Measurements from ENCODE around the gene IL2RA.

The IL2RA gene

GRCh38 chr10:6061056-6061455 lies 1.1 kb downstream of the IL2RA start:
- no peak overlapping the region for H2AFZ ChIP-seq (ENCODE audit: insufficient read depth, low read length, poor library complexity)
- WGBS (ENCODE audit: extremely low coverage, insufficient coverage, insufficient read length): no CpG with 5 or more reads among the region's 8 CpGs
- no peak overlapping the region for H3K27ac ChIP-seq (ENCODE audit: low read depth, low read length)
- no peak overlapping the region for H4K8ac ChIP-seq (ENCODE audit: low read depth, low read length)
- no peak overlapping the region for H3K4me3 ChIP-seq (ENCODE audit: low read depth, low read length)
- no peaks in the 10 kb centered on the region for H3K9me3 ChIP-seq (ENCODE audit: insufficient read depth, low read depth, low read length)
- H2AK5ac ChIP-seq (ENCODE audit: low read length): no peak overlapping the region
- H3K4me2 ChIP-seq (ENCODE audit: low read length): no peak overlapping the region
- no peak overlapping the region for H3K23ac ChIP-seq (ENCODE audit: low read length)
- no peak overlapping the region for H3K14ac ChIP-seq (ENCODE audit: low read length)
- H2BK5ac ChIP-seq (ENCODE audit: low read depth, low read length, poor library complexity): no peak overlapping the region
- no peak overlapping the region for H4K91ac ChIP-seq (ENCODE audit: low read depth, low read length)
- H3K4me1 ChIP-seq (ENCODE audit: control insufficient read depth in 1 of 2, insufficient read depth in 2 of 2, low read length in 2 of 2): no peaks in the 10 kb centered on the region
- H2BK120ac ChIP-seq (ENCODE audit: insufficient read depth, low read length, poor library complexity): no peak overlapping the region
- H4K12ac ChIP-seq (ENCODE audit: low read depth, low read length): no peak overlapping the region
- no peak for DNase-seq
- H3K36me3 ChIP-seq (ENCODE audit: control insufficient read depth in 1 of 2, insufficient read depth in 2 of 2, low read length in 2 of 2): no peaks in the 10 kb centered on the region
- no peaks in the 10 kb centered on the region for H3K79me2 ChIP-seq (ENCODE audit: control insufficient read depth, insufficient read depth, low read length, poor library complexity)
- no peak overlapping the region for H2BK12ac ChIP-seq (ENCODE audit: low read length)
- H3K27me3 ChIP-seq (ENCODE audit: insufficient read depth, low read length): no peaks in the 10 kb centered on the region
- no peaks in the 10 kb centered on the region for H3K79me1 ChIP-seq (ENCODE audit: low read length)
- no peak overlapping the region for H3K4ac ChIP-seq (ENCODE audit: low read depth, low read length)
- H3K9ac ChIP-seq (ENCODE audit: low read length): no peak overlapping the region
- no peak overlapping the region for H3K18ac ChIP-seq (ENCODE audit: low read length)

- Histone ChIP-seq H3K9me3 (ENCODE audit: insufficient read depth, low read depth, low read length) (no peaks in the 10 kb centered on the region), H4K12ac (ENCODE audit: low read depth, low read length) (no peak overlapping the region), H2AFZ (ENCODE audit: insufficient read depth, low read length, poor library complexity) (no peak overlapping the region), H3K27me3 (ENCODE audit: insufficient read depth, low read length) (no peaks in the 10 kb centered on the region), H3K27ac (ENCODE audit: low read depth, low read length) (no peak overlapping the region), H3K4me1 (ENCODE audit: control insufficient read depth in 1 of 2, insufficient read depth in 2 of 2, low read length in 2 of 2) (no peaks in the 10 kb centered on the region), H2AK5ac (ENCODE audit: low read length) (no peak overlapping the region), H3K4me3 (ENCODE audit: low read depth, low read length) (no peak overlapping the region), H3K9ac (ENCODE audit: low read length) (no peak overlapping the region), H2BK12ac (ENCODE audit: low read length) (no peak overlapping the region), H4K8ac (ENCODE audit: low read depth, low read length) (no peak overlapping the region), H3K23ac (ENCODE audit: low read length) (no peak overlapping the region), H3K4ac (ENCODE audit: low read depth, low read length) (no peak overlapping the region), H4K91ac (ENCODE audit: low read depth, low read length) (no peak overlapping the region), H3K36me3 (ENCODE audit: control insufficient read depth in 1 of 2, insufficient read depth in 2 of 2, low read length in 2 of 2) (no peaks in the 10 kb centered on the region), H3K18ac (ENCODE audit: low read length) (no peak overlapping the region), H3K4me2 (ENCODE audit: low read length) (no peak overlapping the region), H3K79me1 (ENCODE audit: low read length) (no peaks in the 10 kb centered on the region), H3K79me2 (ENCODE audit: control insufficient read depth, insufficient read depth, low read length, poor library complexity) (no peaks in the 10 kb centered on the region), H3K14ac (ENCODE audit: low read length) (no peak overlapping the region), H2BK5ac (ENCODE audit: low read depth, low read length, poor library complexity) (no peak overlapping the region), H2BK120ac (ENCODE audit: insufficient read depth, low read length, poor library complexity) (no peak overlapping the region)
- WGBS (ENCODE audit: extremely low coverage, insufficient coverage, insufficient read length): no CpG with 5 or more reads among the region's 2 CpGs
- no peak for DNase-seq
Observed at GRCh38 chr10:6059506-6059905, 2.7 kb downstream of the IL2RA start.

GRCh38 chr10:6058682-6059475 lies 3.3 kb downstream of the IL2RA start:
- Histone ChIP-seq H3K79me1 (ENCODE audit: low read length) (no peaks in the 10 kb centered on the region), H4K91ac (ENCODE audit: low read depth, low read length) (no peak overlapping the region), H3K4me2 (ENCODE audit: low read length) (no peak overlapping the region), H3K9ac (ENCODE audit: low read length) (no peak overlapping the region), H3K4ac (ENCODE audit: low read depth, low read length) (no peak overlapping the region), H3K9me3 (ENCODE audit: insufficient read depth, low read depth, low read length) (no peaks in the 10 kb centered on the region), H2BK120ac (ENCODE audit: insufficient read depth, low read length, poor library complexity) (no peak overlapping the region), H3K23ac (ENCODE audit: low read length) (no peak overlapping the region), H2AFZ (ENCODE audit: insufficient read depth, low read length, poor library complexity) (no peak overlapping the region), H3K27me3 (ENCODE audit: insufficient read depth, low read length) (no peaks in the 10 kb centered on the region), H2AK5ac (ENCODE audit: low read length) (no peak overlapping the region), H3K4me1 (ENCODE audit: control insufficient read depth in 1 of 2, insufficient read depth in 2 of 2, low read length in 2 of 2) (no peaks in the 10 kb centered on the region), H2BK5ac (ENCODE audit: low read depth, low read length, poor library complexity) (no peak overlapping the region), H2BK12ac (ENCODE audit: low read length) (no peak overlapping the region), H3K36me3 (ENCODE audit: control insufficient read depth in 1 of 2, insufficient read depth in 2 of 2, low read length in 2 of 2) (no peaks in the 10 kb centered on the region), H3K14ac (ENCODE audit: low read length) (no peak overlapping the region), H4K12ac (ENCODE audit: low read depth, low read length) (no peak overlapping the region), H3K79me2 (ENCODE audit: control insufficient read depth, insufficient read depth, low read length, poor library complexity) (no peaks in the 10 kb centered on the region), H3K4me3 (ENCODE audit: low read depth, low read length) (no peak overlapping the region), H4K8ac (ENCODE audit: low read depth, low read length) (no peak overlapping the region), H3K27ac (ENCODE audit: low read depth, low read length) (no peak overlapping the region), H3K18ac (ENCODE audit: low read length) (no peak overlapping the region)
- WGBS (ENCODE audit: extremely low coverage, insufficient coverage, insufficient read length): no CpG with 5 or more reads among the region's 3 CpGs
- DNase-seq: no peak

- Histone ChIP-seq H3K23ac (ENCODE audit: low read length) (no peak overlapping the region), H2BK120ac (ENCODE audit: insufficient read depth, low read length, poor library complexity) (no peak overlapping the region), H3K27ac (ENCODE audit: low read depth, low read length) (no peak overlapping the region), H2AFZ (ENCODE audit: insufficient read depth, low read length, poor library complexity) (no peak overlapping the region), H3K4me3 (ENCODE audit: low read depth, low read length) (no peak overlapping the region), H4K12ac (ENCODE audit: low read depth, low read length) (no peak overlapping the region), H3K14ac (ENCODE audit: low read length) (no peak overlapping the region), H3K4me2 (ENCODE audit: low read length) (no peak overlapping the region), H3K79me1 (ENCODE audit: low read length) (no peaks in the 10 kb centered on the region), H3K4ac (ENCODE audit: low read depth, low read length) (no peak overlapping the region), H4K91ac (ENCODE audit: low read depth, low read length) (no peak overlapping the region), H2AK5ac (ENCODE audit: low read length) (no peak overlapping the region), H2BK5ac (ENCODE audit: low read depth, low read length, poor library complexity) (no peak overlapping the region), H3K79me2 (ENCODE audit: control insufficient read depth, insufficient read depth, low read length, poor library complexity) (no peaks in the 10 kb centered on the region), H4K8ac (ENCODE audit: low read depth, low read length) (no peak overlapping the region), H3K27me3 (ENCODE audit: insufficient read depth, low read length) (no peaks in the 10 kb centered on the region), H2BK12ac (ENCODE audit: low read length) (no peak overlapping the region), H3K18ac (ENCODE audit: low read length) (no peak overlapping the region), H3K4me1 (ENCODE audit: control insufficient read depth in 1 of 2, insufficient read depth in 2 of 2, low read length in 2 of 2) (no peaks in the 10 kb centered on the region), H3K36me3 (ENCODE audit: control insufficient read depth in 1 of 2, insufficient read depth in 2 of 2, low read length in 2 of 2) (no peaks in the 10 kb centered on the region), H3K9ac (ENCODE audit: low read length) (no peak overlapping the region), H3K9me3 (ENCODE audit: insufficient read depth, low read depth, low read length) (no peaks in the 10 kb centered on the region)
- DNase-seq: no peak
- WGBS (ENCODE audit: extremely low coverage, insufficient coverage, insufficient read length): no CpG with 5 or more reads among the region's 5 CpGs
Observed at GRCh38 chr10:6056411-6057135, 5.6 kb downstream of the IL2RA start.
